Body of pancreas (tissue), 4 donors: Measurements from ENCODE around the gene IGHMBP2.

ENCODE experiments used
- CTCF ChIP-seq, 7 experiments: fragments of 450-650 bp in 4 of 7; fragments of 200-600 bp in 3 of 7; sonication (generic) in 3 of 7; IDR thresholded peaks; one replicate each; pipeline ENCODE4 v1.5.1; 2016 to 2019; ENCODE audit warnings: antibody characterized with exemption in 7 of 7
- POLR2A ChIP-seq, 3 donors: fragments of 450-650 bp; IDR thresholded peaks; one replicate each; pipeline ENCODE4 v1.6.1; 2016; ENCODE audit warnings: antibody characterized with exemption in 3 of 3, mild to moderate bottlenecking in 2 of 3

- TF ChIP-seq CTCF (IDR thresholded peaks at IDR 0.05), result no peak
- no peak for TF ChIP-seq POLR2A (IDR thresholded peaks at IDR 0.05)
Measured at GRCh38 chr11:68908273-68908672, 4.6 kb downstream of the IGHMBP2 start.
